ENCODE data around the gene JAKMIP2.

The JAKMIP2 gene

GRCh38 chr5:147759441-147759840 is 23.1 kb downstream of the JAKMIP2 start:
- no peak for TF ChIP-seq ESRRG (CRISPR knock-in tag; IDR thresholded peaks at IDR 0.05)
- TF ChIP-seq SNAI2 (CRISPR knock-in tag; IDR thresholded peaks at IDR 0.05) = no peak
- TF ChIP-seq, protein P1, sequence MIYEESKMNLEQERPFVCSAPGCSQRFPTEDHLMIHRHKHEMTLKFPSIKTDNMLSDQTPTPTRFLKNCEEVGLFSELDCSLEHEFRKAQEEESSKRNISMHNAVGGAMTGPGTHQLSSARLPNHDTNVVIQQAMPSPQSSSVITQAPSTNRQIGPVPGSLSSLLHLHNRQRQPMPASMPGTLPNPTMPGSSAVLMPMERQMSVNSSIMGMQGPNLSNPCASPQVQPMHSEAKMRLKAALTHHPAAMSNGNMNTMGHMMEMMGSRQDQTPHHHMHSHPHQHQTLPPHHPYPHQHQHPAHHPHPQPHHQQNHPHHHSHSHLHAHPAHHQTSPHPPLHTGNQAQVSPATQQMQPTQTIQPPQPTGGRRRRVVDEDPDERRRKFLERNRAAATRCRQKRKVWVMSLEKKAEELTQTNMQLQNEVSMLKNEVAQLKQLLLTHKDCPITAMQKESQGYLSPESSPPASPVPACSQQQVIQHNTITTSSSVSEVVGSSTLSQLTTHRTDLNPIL (CRISPR knock-in tag; IDR thresholded peaks at IDR 0.05; ENCODE audit: low read depth) = no peak
- no peak for TF ChIP-seq GLIS3 (CRISPR knock-in tag; IDR thresholded peaks at IDR 0.05)
- TF ChIP-seq ZNF70 (CRISPR knock-in tag; IDR thresholded peaks at IDR 0.05) = no peak
- no peak for TF ChIP-seq POU6F1 (CRISPR knock-in tag; IDR thresholded peaks at IDR 0.05; ENCODE audit: borderline replicate concordance, low read depth)
- no peak for TF ChIP-seq ZFP3 (CRISPR knock-in tag; IDR thresholded peaks at IDR 0.05)

DNA sequence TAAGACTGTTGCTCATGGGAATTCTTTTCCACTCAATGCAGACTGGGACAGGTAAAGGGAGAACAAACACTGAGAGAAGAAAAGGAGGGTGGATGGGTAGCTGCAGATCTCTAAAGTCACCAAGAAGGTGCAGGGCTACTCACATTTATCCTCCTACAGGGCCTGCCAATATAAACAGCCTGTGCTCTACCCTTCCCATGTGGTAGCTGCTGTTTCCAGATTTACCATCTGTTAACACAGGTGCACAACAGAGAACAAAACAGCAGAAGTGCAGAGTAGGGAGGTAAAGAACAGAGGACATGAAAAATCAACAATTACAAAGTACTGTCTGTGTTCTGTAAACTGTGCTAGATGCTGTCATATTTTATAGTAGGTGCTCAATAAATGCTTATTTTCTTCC is 26.0 kb downstream of the JAKMIP2 start:
- TF ChIP-seq ZFP30 (CRISPR knock-in tag; IDR thresholded peaks at IDR 0.05) (no peak), PATZ1 (CRISPR knock-in tag; IDR thresholded peaks at IDR 0.05; ENCODE audit: borderline replicate concordance) (no peak), ARNTL (CRISPR knock-in tag; IDR thresholded peaks at IDR 0.05; ENCODE audit: borderline replicate concordance, low read depth) (no peak), PPARA (CRISPR knock-in tag; IDR thresholded peaks at IDR 0.05; ENCODE audit: borderline replicate concordance) (no peak), TOX (CRISPR knock-in tag; IDR thresholded peaks at IDR 0.05; ENCODE audit: borderline replicate concordance) (no peak), ESRRG (CRISPR knock-in tag; IDR thresholded peaks at IDR 0.05) (no peak), ZNF70 (CRISPR knock-in tag; IDR thresholded peaks at IDR 0.05) (no peak), ZFP3 (CRISPR knock-in tag; IDR thresholded peaks at IDR 0.05) (no peak), ISL1 (CRISPR knock-in tag; IDR thresholded peaks at IDR 0.05) (no peak), ZNF8 (CRISPR knock-in tag; IDR thresholded peaks at IDR 0.05) (no peak), SNAI2 (CRISPR knock-in tag; IDR thresholded peaks at IDR 0.05) (no peak), ZC3H10 (CRISPR knock-in tag; IDR thresholded peaks at IDR 0.05) (no peak)
- no peak for ATAC-seq

More at GRCh38 chr5:147759441-147759840, 23.1 kb downstream of the JAKMIP2 start:
- ATAC-seq = no peak

DNA sequence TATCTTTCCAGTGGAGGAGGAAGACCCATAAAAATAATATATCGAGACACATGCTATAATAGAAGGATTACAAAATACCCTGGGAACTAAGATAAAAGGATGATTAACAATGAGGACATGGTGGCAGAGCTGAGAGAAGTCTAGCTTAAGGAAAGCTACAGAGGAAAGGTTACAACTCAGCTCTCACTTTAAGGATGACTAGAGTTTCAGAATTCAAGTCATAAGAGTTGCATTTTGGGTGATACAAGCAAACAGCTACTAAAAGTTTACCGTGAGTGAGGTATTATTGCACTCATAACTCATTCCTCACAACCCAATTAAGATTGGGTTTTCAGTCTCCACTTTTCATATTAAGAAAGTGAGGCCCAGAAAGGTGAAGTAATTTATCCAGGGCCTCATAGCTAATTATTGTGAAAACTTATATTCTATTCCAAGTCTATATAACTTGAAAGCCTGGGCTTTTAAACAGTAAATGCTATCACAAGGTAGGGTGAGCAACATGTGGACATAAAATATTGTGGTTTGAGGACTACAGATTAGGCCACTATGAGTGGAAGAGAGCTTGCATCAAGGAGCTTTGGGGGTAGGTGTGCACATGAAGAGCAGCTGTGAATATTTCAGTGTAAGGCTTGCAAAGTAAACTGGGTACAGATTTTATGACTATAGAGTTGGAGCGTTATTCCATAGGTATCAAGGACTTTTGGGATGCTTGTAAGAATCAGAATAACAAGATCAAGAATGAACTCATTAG is 28.0 kb downstream of the JAKMIP2 start:
- ATAC-seq = no peak
- no peak for TF ChIP-seq PATZ1 (CRISPR knock-in tag; IDR thresholded peaks at IDR 0.05; ENCODE audit: borderline replicate concordance)
- TF ChIP-seq POU6F1 (CRISPR knock-in tag; IDR thresholded peaks at IDR 0.05; ENCODE audit: borderline replicate concordance, low read depth) = no peak
- TF ChIP-seq RARB (CRISPR knock-in tag; IDR thresholded peaks at IDR 0.05) = no peak
- no peak for TF ChIP-seq ZNF70 (CRISPR knock-in tag; IDR thresholded peaks at IDR 0.05)
- TF ChIP-seq ZNF565 (CRISPR knock-in tag; conservative IDR thresholded peaks at IDR 0.05; ENCODE audit: low read depth) = no peak
- TF ChIP-seq CSDC2 (CRISPR knock-in tag; IDR thresholded peaks at IDR 0.05) = no peak
- TF ChIP-seq ZC3H10 (CRISPR knock-in tag; IDR thresholded peaks at IDR 0.05) = no peak
- no peak for TF ChIP-seq ISL1 (CRISPR knock-in tag; IDR thresholded peaks at IDR 0.05)

GRCh38 chr5:147753765-147754164 is 28.8 kb downstream of the JAKMIP2 start:
- TF ChIP-seq ZNF565 (CRISPR knock-in tag; conservative IDR thresholded peaks at IDR 0.05; ENCODE audit: low read depth) = no peak
- ATAC-seq = no peak

All from SK-N-SH treated with all-trans-retinoic acid at 6 μM for 48 hours (cell line).